Panc1 (cell line): ENCODE data around the gene FDXACB1. TPM values are rescaled to one million over a fixed set of nuclear protein-coding genes. Genes with fewer than 3 reads are reported as not detected.

Experiments
- ATAC-seq: fragments of 200-7000 bp; cut with Tn5 transposase; 2 replicates; pipeline ENCODE4 v1.9.1; 2020; ENCODE audit warnings: mild to moderate bottlenecking, moderate library complexity
- BruUV-seq: library from RNA; stranded (reverse); fragments of 400-500 nt; replicated peaks from 2 replicates; lab custom pipeline; 2021; lab: Mats Ljungman, UMichigan
- CTCF ChIA-PET: fragments of 300-600 bp; sonication (Branson Sonifier 250); formaldehyde crosslinking; loops from one replicate; lab custom pipeline; 2022; ENCODE audit warnings: antibody characterized with exemption; lab: Charles Lee
- POLR2A ChIA-PET: fragments of 300-600 bp; sonication (Branson Sonifier 250); formaldehyde crosslinking; loops from one replicate; lab custom pipeline; 2022; ENCODE audit warnings: antibody characterized with exemption; lab: Charles Lee
- DNase-seq: peaks from one replicate; pipeline ENCODE4 v3.0.0-alpha.2; 2010; ENCODE audit warnings: low read depth, low spot score
- H3K27ac ChIP-seq: 2 replicates; pipeline ENCODE4 v1.5.1; 2011; ENCODE audit warnings: mild to moderate bottlenecking, low read length, inconsistent platforms
- H3K27me3 ChIP-seq: fragments of 200-500 bp; sonication (Bioruptor generic); 2 replicates; pipeline ENCODE4 v1.6.0; 2014; ENCODE audit warnings: low read length, inconsistent platforms; ENCODE audit not compliant: control insufficient read depth, insufficient read depth
- H3K36me3 ChIP-seq: fragments of 200-500 bp; sonication (Bioruptor generic); 2 replicates; pipeline ENCODE4 v1.5.1; 2014; ENCODE audit warnings: inconsistent platforms, mild to moderate bottlenecking, low read length, moderate library complexity; ENCODE audit not compliant: control insufficient read depth, insufficient read depth
- H3K4me1 ChIP-seq: 2 replicates; pipeline ENCODE4 v1.5.1; 2011; ENCODE audit warnings: inconsistent platforms, mild to moderate bottlenecking, low read length, moderate library complexity; ENCODE audit not compliant: control insufficient read depth, insufficient read depth
- H3K4me3 ChIP-seq, 2 experiments: 2 replicates each; pipeline ENCODE4 v1.5.1; 2011 to 2012; ENCODE audit warnings: low read depth in 2 of 2, low read length in 2 of 2, mild to moderate bottlenecking in 2 of 2, inconsistent platforms in 1 of 2, moderate library complexity in 1 of 2
- H3K9me3 ChIP-seq: fragments of 200-500 bp; sonication (Bioruptor generic); 2 replicates; pipeline ENCODE4 v1.5.1; 2014; ENCODE audit warnings: low read depth, mild to moderate bottlenecking, inconsistent platforms, low read length, moderate library complexity; ENCODE audit not compliant: control insufficient read depth, insufficient read depth
- POLR2AphosphoS5 ChIP-seq: IDR thresholded peaks from 2 replicates; pipeline ENCODE4 v1.6.1; 2012; ENCODE audit warnings: mild to moderate bottlenecking, low read depth, low read length, moderate library complexity
- SIN3A ChIP-seq: IDR thresholded peaks from 2 replicates; pipeline ENCODE4 v1.6.1; 2012; ENCODE audit warnings: low read depth, mild to moderate bottlenecking, low read length, moderate library complexity, borderline replicate concordance; ENCODE audit not compliant: insufficient read depth
- TCF7L2 ChIP-seq: IDR thresholded peaks from 2 replicates; pipeline ENCODE4 v1.6.1; 2011; ENCODE audit warnings: mild to moderate bottlenecking, low read depth, low read length, inconsistent platforms
- in situ Hi-C: cut with HindIII; loops from 2 replicates; pipeline ENCODE4 v1.10.0; 2016; ENCODE audit warnings: low sequenced_read_pairs, low pct_unique_long_range_greater_than_20kb
- intact Hi-C: fragments of 100-400 bp; cut with micrococcal nuclease; formaldehyde crosslinking; loops from one replicate; pipeline ENCODE4 v1.10.0; 2022; ENCODE audit not compliant: unreplicated experiment
- total RNA-seq: library from RNA; stranded (reverse); gene quantifications from one replicate; pipeline ENCODE4 v1.2.1, GENCODE V29; 2021; ENCODE audit not compliant: unreplicated experiment
- TF ChIP-seq, protein P1 (sequence below): fragments of 450-650 bp; IDR thresholded peaks from 2 replicates; pipeline ENCODE4 v1.5.1; 2017; ENCODE audit warnings: mild to moderate bottlenecking
- TF ChIP-seq, protein P2 (sequence below), 2 experiments: IDR thresholded peaks; 2 replicates each; pipeline ENCODE4 v1.6.1; 2011 to 2012; ENCODE audit warnings: low read depth in 2 of 2, control low read depth in 1 of 2, low read length in 1 of 2, mild to moderate bottlenecking in 1 of 2, moderate library complexity in 1 of 2; ENCODE audit not compliant: insufficient read depth in 1 of 2

Gene FDXACB1
- total RNA-seq, 1 experiment from 2014 or later = 4.1 TPM

- Histone ChIP-seq H3K4me1 (peaks cover 15% of the 10 kb centered on the region; the same call in 1 of the 2 replicates), H3K4me3 (no peak overlapping the region), H3K9me3 (no peaks in the 10 kb centered on the region), H3K27ac (no peak overlapping the region; the same call in 1 of the 2 replicates), H3K36me3 (no peaks in the 10 kb centered on the region), H3K27me3 (no peaks in the 10 kb centered on the region)
- in situ Hi-C loops = no loop called here
- TF ChIP-seq SIN3A (no peak), POLR2AphosphoS5 (no peak), TCF7L2 (no peak)
- TF ChIP-seq, protein P1, sequence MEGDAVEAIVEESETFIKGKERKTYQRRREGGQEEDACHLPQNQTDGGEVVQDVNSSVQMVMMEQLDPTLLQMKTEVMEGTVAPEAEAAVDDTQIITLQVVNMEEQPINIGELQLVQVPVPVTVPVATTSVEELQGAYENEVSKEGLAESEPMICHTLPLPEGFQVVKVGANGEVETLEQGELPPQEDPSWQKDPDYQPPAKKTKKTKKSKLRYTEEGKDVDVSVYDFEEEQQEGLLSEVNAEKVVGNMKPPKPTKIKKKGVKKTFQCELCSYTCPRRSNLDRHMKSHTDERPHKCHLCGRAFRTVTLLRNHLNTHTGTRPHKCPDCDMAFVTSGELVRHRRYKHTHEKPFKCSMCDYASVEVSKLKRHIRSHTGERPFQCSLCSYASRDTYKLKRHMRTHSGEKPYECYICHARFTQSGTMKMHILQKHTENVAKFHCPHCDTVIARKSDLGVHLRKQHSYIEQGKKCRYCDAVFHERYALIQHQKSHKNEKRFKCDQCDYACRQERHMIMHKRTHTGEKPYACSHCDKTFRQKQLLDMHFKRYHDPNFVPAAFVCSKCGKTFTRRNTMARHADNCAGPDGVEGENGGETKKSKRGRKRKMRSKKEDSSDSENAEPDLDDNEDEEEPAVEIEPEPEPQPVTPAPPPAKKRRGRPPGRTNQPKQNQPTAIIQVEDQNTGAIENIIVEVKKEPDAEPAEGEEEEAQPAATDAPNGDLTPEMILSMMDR = no peak
- TF ChIP-seq, protein P2, sequence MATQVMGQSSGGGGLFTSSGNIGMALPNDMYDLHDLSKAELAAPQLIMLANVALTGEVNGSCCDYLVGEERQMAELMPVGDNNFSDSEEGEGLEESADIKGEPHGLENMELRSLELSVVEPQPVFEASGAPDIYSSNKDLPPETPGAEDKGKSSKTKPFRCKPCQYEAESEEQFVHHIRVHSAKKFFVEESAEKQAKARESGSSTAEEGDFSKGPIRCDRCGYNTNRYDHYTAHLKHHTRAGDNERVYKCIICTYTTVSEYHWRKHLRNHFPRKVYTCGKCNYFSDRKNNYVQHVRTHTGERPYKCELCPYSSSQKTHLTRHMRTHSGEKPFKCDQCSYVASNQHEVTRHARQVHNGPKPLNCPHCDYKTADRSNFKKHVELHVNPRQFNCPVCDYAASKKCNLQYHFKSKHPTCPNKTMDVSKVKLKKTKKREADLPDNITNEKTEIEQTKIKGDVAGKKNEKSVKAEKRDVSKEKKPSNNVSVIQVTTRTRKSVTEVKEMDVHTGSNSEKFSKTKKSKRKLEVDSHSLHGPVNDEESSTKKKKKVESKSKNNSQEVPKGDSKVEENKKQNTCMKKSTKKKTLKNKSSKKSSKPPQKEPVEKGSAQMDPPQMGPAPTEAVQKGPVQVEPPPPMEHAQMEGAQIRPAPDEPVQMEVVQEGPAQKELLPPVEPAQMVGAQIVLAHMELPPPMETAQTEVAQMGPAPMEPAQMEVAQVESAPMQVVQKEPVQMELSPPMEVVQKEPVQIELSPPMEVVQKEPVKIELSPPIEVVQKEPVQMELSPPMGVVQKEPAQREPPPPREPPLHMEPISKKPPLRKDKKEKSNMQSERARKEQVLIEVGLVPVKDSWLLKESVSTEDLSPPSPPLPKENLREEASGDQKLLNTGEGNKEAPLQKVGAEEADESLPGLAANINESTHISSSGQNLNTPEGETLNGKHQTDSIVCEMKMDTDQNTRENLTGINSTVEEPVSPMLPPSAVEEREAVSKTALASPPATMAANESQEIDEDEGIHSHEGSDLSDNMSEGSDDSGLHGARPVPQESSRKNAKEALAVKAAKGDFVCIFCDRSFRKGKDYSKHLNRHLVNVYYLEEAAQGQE (IDR thresholded peaks at IDR 0.05; ENCODE audit: insufficient read depth in 1 of 2, low read depth in 2 of 2, low read length in 1 of 2) = no peak
- ATAC-seq (no peak), DNase-seq (no peak)
- ChIA-PET CTCF (no interaction called here), POLR2A (no interaction called here)
- BruUV-seq = no TSS peak
- intact Hi-C loops = no loop called here
Observed at GRCh38 chr11:111923351-111923788, 44.4 kb upstream of the FDXACB1 start.

DNA sequence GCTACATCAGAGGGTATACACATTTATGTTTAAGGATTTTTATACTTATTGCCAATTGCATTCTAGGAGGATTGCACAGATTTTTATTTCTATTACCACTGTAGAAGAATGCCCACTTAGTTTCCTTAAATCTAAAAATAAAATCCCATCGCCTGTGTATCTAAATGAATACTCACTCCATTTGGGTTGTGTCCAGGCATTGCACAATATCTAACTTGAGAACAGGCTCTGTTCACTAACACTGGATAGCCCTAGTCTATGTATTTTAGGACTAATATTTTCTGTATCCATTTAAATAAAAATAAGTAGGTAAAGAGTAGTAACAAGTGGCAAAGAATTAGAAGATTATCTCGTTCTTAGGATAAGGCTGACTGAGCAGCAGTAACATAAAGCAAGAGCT lies 43.8 kb upstream of the FDXACB1 start:
- in situ Hi-C loops = no loop called here
- H3K9me3 ChIP-seq = no peaks in the 10 kb centered on the region
- no TSS peak for BruUV-seq
- TF ChIP-seq, protein P2 (IDR thresholded peaks at IDR 0.05; ENCODE audit: insufficient read depth in 1 of 2, low read depth in 2 of 2, low read length in 1 of 2) = no peak
- no peak for TF ChIP-seq SIN3A
- TF ChIP-seq, protein P1 = no peak
- TF ChIP-seq TCF7L2 = no peak
- no peak for TF ChIP-seq POLR2AphosphoS5
- no peak overlapping the region for H3K27ac ChIP-seq
- H3K27me3 ChIP-seq = no peaks in the 10 kb centered on the region
- intact Hi-C loops = no loop called here
- ChIA-PET CTCF (no interaction called here), POLR2A (no interaction called here)
- H3K4me1 ChIP-seq = peaks cover 13% of the 10 kb centered on the region; the same call in 1 of the 2 replicates
- no peak for DNase-seq
- H3K36me3 ChIP-seq = no peaks in the 10 kb centered on the region
- ATAC-seq = no peak
- no peak overlapping the region for H3K4me3 ChIP-seq
